HUES6 (cell line): ENCODE results near the gene OLIG1.
A peak's percentile ranks its signal among the peaks of the same experiment; 100 is the strongest.

Experiments
- H3K27ac ChIP-seq: 2 replicates; pipeline ENCODE4 v1.7.0; 2013; ENCODE audit warnings: low read depth, mild to moderate bottlenecking, low read length, inconsistent platforms
- H3K27me3 ChIP-seq: 2 replicates; pipeline ENCODE4 v1.6.1; 2013; ENCODE audit warnings: low read length; ENCODE audit not compliant: control insufficient read depth, insufficient read depth
- H3K36me3 ChIP-seq: 2 replicates; pipeline ENCODE4 v1.6.1; 2013; ENCODE audit warnings: low read length; ENCODE audit not compliant: control insufficient read depth, insufficient read depth
- H3K4me1 ChIP-seq: 2 replicates; pipeline ENCODE4 v1.6.1; 2013; ENCODE audit warnings: low read length; ENCODE audit not compliant: control insufficient read depth, insufficient read depth
- H3K4me3 ChIP-seq: 2 replicates; pipeline ENCODE4 v1.5.1; 2013; ENCODE audit warnings: low read depth, low read length
- H3K9ac ChIP-seq: one replicate; pipeline ENCODE4 v1.6.1; 2013; ENCODE audit warnings: mild to moderate bottlenecking, low read length
- H3K9me3 ChIP-seq: 2 replicates; pipeline ENCODE4 v1.6.1; 2013; ENCODE audit warnings: low read depth, low read length; ENCODE audit not compliant: control insufficient read depth, insufficient read depth

The OLIG1 gene

DNA sequence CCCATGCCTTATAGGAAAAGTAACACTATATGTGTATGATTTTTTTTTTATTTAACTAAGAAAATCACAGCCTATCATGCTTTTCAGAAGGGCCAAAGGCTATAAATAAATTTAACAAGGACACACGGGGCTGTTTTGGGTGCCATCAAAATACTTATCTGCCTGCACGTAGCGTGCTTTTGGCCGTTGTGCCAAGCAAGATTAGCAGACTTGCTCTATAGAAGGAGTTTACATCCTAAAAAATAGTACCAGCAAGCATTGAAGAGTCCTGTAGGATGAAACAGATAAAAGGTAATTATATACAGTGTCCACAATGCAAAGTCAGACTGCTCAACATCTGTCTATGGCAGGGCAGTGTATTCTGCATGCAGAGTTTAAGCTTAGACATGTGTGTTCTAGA lies 3.7 kb downstream of the OLIG1 start:
- Histone ChIP-seq H3K9ac (no peak overlapping the region), H3K4me3 (no peak overlapping the region), H3K9me3 (peaks cover 2% of the 10 kb centered on the region; the same call in 1 of the 2 replicates), H3K27me3 (peaks cover 98% of the 10 kb centered on the region), H3K36me3 (no peaks in the 10 kb centered on the region), H3K27ac (no peak overlapping the region), H3K4me1 (peaks cover 33% of the 10 kb centered on the region)

DNA sequence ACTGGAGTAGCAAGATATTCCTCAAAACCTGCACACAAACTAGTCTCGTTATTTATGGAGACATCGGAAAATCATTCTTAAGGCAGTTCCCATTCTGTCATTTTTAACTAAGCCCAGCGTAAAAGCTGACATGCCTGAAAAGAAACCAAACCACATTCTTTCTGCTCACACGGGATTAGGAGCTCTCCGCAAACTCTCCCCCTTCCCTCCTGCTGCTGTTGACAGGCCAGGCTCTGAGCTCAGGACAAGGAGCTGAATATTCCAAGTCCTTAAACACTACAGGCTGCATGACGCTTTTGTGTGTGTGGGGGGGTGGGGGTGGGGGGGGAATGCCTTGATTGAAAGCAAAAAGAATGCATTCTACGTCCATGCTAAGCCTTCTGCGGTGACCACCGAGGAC lies 5.2 kb downstream of the OLIG1 start:
- 0 out of 2 replicates have a peak overlapping the region, but pooled peaks have one; percentile 30 for H3K4me3 ChIP-seq
- no peak overlapping the region for H3K27ac ChIP-seq
- no peak overlapping the region for H3K9ac ChIP-seq
- H3K27me3 ChIP-seq, result peaks cover 83% of the 10 kb centered on the region
- H3K4me1 ChIP-seq, result peaks cover 33% of the 10 kb centered on the region
- H3K9me3 ChIP-seq, result no peaks in the 10 kb centered on the region
- no peaks in the 10 kb centered on the region for H3K36me3 ChIP-seq

DNA sequence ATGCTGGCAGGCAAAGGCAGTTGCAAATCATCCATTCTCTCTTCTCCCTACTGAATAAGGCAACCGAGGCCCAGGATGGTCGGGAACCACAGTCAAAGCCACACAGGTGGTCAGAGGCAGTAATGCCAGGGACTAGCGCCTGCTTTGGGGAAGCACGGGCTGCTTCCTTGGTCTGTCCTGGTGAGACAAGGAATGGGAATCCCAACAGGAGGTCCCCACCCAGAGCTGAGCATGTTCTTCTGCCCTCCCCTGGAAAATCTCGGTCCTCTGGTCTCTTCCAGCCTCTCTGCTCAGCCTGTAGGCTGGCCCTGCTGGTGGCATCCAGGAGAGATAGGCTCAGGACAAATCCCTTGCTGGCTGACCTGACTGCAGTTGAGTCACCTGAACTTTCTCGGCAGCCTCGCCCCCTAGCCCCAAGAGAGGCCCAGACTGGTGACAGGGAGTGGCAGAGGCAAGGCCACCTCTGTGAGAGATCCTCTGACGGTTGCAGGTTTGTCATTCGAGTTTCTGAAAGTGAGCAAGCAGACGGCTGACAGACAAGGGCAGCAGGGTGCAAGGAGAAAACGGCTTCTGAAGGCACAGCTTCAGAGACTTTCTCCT lies 5.8 kb downstream of the OLIG1 start:
- Histone ChIP-seq H3K9ac (no peak overlapping the region), H3K4me3 (no peak overlapping the region), H3K27ac (no peak overlapping the region), H3K27me3 (peaks cover 78% of the 10 kb centered on the region), H3K9me3 (no peaks in the 10 kb centered on the region), H3K36me3 (no peaks in the 10 kb centered on the region), H3K4me1 (peaks cover 33% of the 10 kb centered on the region)

DNA sequence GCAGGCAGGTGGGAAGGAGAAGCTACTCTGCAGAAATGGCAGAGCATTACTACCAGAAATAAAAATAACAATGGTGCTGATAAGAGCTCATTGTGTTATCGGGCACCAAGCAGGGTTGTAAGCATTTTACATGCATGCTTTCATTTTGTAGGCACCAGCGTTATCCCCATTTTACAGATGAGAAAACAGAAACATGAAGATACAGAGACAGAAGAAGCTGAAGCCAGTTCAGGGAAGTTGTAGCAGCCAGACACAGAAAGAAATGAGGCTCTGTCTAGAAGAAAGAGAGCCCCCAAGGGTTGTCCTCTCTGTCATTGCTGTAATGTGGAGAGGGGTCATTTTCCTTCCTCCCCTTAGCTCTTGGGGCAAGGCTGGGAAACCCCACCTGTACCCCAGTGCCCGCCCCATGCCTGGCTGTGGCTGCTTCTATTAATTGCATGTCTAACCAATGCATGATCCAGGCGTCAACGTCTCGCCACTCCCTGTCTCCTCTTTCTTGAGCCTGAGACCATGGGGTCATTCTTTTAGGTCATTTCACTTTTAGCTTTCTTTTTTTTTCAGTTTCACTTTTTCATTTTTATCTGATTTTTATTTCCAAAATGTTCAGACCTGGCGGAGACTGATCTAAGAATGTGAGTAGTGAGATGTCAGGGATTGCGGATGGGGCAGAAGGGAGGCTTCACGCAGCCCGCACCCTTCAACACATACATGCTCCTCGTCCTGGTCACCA lies 6.8 kb downstream of the OLIG1 start:
- H3K9ac ChIP-seq, result no peak overlapping the region
- H3K36me3 ChIP-seq, result no peaks in the 10 kb centered on the region
- no peak overlapping the region for H3K4me3 ChIP-seq
- H3K4me1 ChIP-seq, result peaks cover 29% of the 10 kb centered on the region
- H3K27ac ChIP-seq, result no peak overlapping the region
- H3K27me3 ChIP-seq, result peaks cover 67% of the 10 kb centered on the region
- H3K9me3 ChIP-seq, result no peaks in the 10 kb centered on the region

DNA sequence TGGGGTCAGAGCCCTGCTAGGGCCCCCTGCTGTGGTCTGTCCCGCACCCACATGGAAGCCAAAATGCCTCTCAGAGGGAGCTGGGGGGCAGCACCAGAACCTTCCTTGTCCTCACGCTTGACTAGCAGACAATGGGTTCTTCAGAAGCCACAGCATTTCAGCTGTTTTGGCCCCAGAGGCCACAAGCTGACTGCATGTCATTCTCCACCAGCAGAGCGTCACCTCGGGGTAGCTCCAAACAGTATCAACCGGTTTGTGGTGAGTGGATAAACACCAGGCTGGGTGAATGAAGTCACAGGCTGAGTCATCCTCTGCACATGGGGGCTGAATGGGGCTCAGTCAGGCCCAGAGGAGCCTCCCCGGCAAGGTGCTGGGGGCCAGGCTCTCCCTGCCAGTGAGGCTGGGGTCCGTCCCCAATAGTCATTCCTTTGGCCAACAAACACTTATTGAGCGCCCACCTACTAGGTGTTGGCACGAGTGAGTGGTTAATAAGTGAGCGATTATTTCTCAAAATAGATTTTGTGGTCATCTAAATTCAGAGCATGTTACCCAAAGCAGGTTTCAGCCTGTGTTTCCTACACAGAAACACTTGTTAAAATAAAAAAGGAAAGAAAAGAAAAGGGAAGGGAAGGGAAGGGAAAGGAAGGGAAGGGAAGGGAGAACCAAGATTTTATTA lies 9.1 kb downstream of the OLIG1 start:
- Histone ChIP-seq H3K27me3 (peaks cover 44% of the 10 kb centered on the region), H3K9me3 (no peaks in the 10 kb centered on the region), H3K4me1 (peaks cover 22% of the 10 kb centered on the region), H3K27ac (no peak overlapping the region), H3K4me3 (no peak overlapping the region), H3K36me3 (no peaks in the 10 kb centered on the region), H3K9ac (no peak overlapping the region)

DNA sequence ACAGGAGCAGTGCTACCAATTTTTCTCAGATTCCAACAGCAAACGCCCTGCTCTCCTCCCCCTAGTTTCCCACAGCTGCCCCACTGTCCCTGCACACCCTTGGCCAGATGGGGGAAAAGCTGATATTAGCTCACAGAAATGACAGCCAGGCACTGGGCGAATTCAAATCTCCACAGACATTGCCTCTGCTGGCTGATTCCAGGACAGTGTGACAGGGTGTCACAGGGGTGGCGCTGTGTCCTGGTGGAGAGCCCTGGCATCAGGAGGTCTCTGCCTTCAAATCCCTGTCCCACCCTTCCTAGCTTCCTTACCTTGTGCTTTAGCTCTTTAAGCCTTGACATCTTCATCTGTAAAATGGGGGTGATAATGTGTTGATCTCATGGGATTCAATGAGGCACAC lies 10.4 kb downstream of the OLIG1 start:
- Histone ChIP-seq H3K9me3 (no peaks in the 10 kb centered on the region), H3K27me3 (peaks cover 33% of the 10 kb centered on the region), H3K4me1 (peaks cover 14% of the 10 kb centered on the region), H3K9ac (no peak overlapping the region), H3K4me3 (no peak overlapping the region), H3K36me3 (no peaks in the 10 kb centered on the region), H3K27ac (no peak overlapping the region)

DNA sequence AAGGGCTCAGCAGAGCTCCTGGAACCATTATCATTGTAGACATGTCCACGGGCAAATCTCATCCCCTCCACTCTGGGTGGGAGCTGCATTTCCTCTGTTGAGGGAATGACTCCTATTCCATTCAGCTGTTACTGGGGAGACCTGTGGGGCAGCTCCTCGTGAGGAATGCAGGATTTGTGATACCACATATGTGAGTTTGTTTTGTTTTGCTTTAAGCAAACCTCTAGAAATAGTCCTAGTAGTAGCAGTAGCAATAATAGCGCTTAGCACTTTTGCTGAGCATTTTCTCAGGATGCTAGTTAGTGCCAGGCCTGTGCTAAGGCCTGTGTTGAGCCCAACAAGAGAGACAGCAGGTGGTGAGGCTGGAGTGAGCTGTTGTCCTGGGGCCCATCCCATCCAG lies 10.8 kb downstream of the OLIG1 start:
- Histone ChIP-seq H3K4me3 (no peak overlapping the region), H3K4me1 (peaks cover 10% of the 10 kb centered on the region), H3K36me3 (no peaks in the 10 kb centered on the region), H3K27ac (no peak overlapping the region), H3K9me3 (no peaks in the 10 kb centered on the region), H3K27me3 (peaks cover 32% of the 10 kb centered on the region), H3K9ac (no peak overlapping the region)

DNA sequence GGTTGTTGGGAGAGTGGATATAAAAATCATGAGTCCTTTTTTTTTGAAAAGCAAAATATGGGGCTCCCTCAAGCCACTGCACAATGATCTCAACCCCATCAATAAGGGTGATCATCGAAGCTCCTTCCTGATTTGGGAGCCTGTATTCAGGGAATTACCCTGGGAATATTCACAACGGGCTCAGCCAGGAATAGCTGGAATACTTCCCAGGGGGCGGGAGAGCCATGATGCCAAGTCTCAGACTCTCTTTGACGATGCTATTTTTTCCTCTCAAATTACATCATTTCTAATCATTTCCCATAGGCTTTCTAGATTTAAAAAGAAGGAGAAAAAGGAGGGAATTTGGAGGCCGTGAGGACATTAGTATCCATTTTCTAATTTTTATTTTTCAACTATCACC lies 18.4 kb downstream of the OLIG1 start:
- no peaks in the 10 kb centered on the region for H3K9me3 ChIP-seq
- H3K27me3 ChIP-seq, result peaks cover 11% of the 10 kb centered on the region
- no peak overlapping the region for H3K27ac ChIP-seq
- no peaks in the 10 kb centered on the region for H3K4me1 ChIP-seq
- H3K4me3 ChIP-seq, result no peak overlapping the region
- no peak overlapping the region for H3K9ac ChIP-seq
- H3K36me3 ChIP-seq, result no peaks in the 10 kb centered on the region

DNA sequence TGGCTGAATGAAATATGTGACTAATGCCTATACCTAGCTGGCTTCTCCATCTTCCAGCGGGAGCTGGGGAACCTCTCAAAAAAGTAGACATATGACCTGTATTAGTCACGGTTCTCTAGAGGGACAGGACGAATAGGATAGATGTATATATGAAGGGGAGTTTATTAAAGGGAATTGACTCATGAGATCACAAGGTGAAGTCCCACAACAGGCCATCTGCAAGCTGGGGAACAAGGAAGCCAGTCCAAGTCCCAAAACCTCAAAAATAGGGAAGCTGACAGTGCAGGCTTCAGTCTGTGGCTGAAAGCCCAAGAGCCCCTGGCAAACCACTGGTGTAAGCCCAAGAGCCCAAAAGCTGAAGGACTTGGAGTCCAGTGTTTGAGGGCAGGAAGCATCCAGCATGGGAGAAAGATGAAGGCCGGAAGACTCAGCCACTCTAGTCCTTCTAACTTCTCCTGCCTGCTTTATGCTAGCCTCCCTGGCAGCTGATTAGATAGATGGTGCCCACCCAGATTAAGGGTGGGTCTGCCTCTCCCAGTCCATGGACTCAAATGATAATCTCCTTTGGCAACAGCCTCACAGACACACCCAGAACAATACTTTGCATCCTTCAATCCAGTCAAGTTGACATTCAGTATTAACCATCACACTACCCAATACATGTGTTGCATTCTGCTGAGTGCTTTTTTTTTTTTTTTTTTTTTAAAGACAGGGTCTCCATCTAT lies 19.6 kb downstream of the OLIG1 start:
- Histone ChIP-seq H3K9ac (no peak overlapping the region), H3K4me3 (no peak overlapping the region), H3K9me3 (no peaks in the 10 kb centered on the region), H3K36me3 (no peaks in the 10 kb centered on the region), H3K4me1 (no peaks in the 10 kb centered on the region), H3K27me3 (peaks cover 11% of the 10 kb centered on the region), H3K27ac (no peak overlapping the region)

DNA sequence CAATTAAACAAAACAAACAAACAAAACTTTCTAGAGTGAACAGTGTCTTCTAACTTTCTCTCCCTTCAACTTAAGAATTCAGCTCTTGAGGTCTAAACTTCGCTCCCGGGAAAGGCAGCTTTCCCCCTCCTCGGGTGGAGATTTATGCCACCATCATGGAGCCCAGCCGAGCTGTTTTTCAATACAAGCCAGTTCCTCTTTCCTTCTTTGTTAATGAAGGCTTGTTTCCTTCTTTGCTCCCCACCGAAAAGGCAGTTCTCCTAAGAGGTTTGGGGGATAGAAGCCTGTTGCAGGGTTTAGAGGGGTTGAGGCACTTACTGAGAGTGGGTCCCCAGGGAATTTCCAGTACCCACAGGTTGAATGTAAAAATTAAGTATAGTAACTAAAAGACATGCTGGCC lies 26.5 kb downstream of the OLIG1 start:
- no peak overlapping the region for H3K4me3 ChIP-seq
- H3K36me3 ChIP-seq, result no peaks in the 10 kb centered on the region
- peaks cover 12% of the 10 kb centered on the region; the same call in 1 of the 2 replicates for H3K4me1 ChIP-seq
- no peak overlapping the region for H3K9ac ChIP-seq
- no peaks in the 10 kb centered on the region for H3K27me3 ChIP-seq
- H3K27ac ChIP-seq, result no peak overlapping the region
- no peaks in the 10 kb centered on the region for H3K9me3 ChIP-seq

DNA sequence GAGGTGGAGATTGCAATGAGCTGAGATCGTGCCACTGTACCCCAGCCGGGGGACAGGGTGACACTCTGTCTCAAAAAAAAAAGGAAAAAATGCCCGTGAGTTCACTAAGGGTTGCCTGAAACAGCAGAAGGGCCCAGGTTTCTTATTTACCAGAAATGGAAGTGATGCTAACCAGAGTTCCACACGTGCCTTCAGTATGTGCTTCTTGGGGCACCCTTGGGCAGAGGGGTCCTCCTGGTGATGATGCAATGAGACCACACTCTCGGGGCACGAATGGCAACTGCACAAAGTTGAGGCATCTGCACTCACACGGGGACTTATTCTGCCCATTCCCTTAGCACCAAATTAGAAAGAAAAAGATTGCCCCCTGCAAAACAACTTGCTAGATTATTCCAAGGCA lies 29.2 kb downstream of the OLIG1 start:
- Histone ChIP-seq H3K27ac (no peak overlapping the region), H3K36me3 (no peaks in the 10 kb centered on the region), H3K4me3 (no peak overlapping the region), H3K9ac (no peak overlapping the region), H3K27me3 (no peaks in the 10 kb centered on the region), H3K4me1 (peaks cover 12% of the 10 kb centered on the region; the same call in 1 of the 2 replicates), H3K9me3 (peaks cover 1% of the 10 kb centered on the region; the same call in 1 of the 2 replicates)
